Activated T-cell treated with anti-CD3 and anti-CD28 coated beads for 4 hours (primary cell): Measurements from ENCODE around the gene ZNF519.
"Not testable (repeated sequence)": the region's sequence is repeated elsewhere in the genome, so short reads cannot be mapped to it uniquely, and the experiment has no call there.

Experiments
- DNase-seq: peaks from one replicate; pipeline ENCODE4 v3.0.0-alpha.2; 2020

The ZNF519 gene

DNA sequence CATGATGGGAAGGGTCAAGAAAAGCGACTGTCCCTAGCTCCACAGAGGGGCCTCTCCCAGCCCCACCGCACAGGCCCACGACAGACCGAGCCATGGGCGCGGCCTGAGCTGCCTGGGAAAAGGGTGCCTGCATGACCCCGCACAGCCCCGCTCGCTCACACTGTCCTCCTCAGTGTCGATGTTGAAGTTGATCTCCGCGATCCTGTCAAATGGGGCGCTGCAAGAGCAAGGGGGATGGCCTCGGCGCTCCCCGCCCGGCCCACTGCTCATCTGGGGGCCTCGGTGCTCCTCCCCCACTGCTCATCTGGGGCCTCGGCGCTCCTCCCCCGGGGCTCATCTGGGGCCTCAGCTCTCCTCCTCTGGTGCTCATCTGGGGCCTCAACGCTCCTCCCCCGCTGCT lies 14.5 kb upstream of the ZNF519 start:
- not testable (repeated sequence) for DNase-seq

DNA sequence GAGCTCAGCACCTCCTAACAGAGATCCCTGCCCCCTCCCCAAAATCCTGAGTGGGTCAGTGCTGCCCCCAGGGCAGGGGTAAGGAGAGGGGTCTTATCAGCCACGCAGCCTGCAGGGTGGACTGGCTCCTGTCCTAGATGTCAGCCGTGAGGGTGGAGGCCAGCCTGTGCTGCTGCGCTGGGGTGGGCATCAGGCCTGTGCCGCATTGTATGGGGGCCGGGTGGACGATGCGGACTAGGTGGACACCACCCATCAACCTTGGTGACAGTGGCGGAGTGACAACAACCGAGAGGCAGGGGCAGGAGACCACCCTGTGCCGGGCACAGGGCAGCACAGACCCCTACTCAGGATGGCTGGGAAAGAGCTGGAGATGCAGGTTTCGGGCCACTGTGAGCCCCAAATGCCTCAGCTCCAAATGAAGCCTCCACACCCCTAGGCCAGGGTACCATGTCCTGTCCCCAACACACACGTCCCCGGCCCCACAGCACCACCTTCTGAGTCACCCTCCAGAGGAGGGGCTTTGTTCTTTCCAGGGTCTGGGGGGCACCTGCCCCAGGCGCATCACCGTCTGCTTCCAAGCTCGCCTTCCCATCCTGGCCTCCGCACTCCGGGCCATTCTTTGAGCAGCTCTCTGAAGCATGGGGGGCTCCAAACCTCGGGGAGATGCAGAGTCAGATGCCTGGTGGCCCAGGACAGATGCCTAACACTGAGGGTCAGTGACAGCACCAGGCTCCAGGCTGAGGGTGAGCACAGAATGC lies 13.5 kb upstream of the ZNF519 start:
- not testable (repeated sequence) for DNase-seq

DNA sequence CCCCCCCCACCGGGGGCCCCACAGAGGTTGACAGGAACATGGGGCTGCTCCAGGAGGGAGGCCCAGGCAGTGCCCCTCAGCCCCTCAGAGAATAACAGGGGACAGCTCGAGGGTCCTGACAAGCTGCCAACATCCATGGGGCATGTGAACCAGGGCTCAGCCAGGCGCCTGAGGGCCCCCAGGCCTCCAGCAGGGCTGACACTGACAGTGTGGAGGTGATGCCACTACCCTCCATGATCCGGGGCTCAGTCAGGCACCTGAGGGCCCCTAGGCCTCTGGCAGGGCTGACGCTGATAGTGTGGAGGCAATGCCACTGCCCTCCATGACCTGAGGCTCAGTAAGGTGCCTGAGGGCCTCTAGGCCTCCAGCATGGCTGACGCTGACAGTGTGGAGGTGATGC lies 12.8 kb upstream of the ZNF519 start:
- DNase-seq: not testable (repeated sequence)

DNA sequence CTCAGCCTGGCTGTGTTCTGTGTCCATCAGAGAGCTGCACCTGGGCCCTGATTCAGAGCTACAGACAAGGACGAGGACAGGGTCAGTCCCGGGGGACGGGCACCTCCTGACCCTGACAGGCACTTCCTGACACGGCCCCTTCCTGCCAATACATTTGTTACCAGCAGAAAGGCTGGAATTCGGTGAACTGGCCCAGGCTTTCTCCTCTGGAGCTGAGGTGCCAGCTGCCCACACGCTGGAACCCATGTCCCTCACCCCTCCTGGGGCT lies 12.3 kb upstream of the ZNF519 start:
- DNase-seq: no peak

DNA sequence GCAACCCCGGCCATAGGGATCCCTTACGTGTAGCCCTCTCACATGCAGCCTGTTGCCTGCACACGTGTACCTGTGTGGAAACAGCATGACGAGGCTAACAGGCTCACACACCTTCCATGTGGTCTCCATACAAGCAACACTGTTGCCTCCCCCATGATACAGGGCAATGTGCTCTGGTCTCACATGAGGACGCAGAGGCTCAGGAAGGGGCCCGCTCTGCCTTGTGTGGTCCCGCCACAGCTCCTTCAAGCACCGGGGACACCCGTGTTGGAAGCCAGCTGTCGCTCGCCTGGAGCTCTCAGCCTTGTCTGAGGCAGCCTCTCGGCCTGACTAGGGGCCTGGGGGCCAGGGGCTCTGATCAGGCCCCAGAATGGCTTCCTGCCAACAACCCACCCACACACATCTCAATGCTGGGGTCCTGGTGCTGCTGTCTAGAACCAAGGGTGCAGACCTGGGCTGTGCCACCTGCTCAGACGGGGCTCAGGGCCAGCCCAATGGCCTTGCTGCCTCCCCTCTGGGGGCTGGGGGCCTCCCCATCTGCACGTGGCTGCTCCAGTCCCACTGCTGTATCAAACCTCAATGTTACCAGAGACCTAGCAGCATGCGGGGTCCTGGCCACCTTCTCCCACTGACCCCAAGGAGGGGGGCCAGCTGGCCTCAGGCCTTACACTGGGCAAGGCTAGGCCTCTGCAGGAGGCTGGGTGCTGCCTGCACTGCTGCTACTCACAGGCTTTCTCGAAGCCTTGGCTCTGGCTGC lies 11.8 kb upstream of the ZNF519 start:
- DNase-seq: not testable (repeated sequence)

DNA sequence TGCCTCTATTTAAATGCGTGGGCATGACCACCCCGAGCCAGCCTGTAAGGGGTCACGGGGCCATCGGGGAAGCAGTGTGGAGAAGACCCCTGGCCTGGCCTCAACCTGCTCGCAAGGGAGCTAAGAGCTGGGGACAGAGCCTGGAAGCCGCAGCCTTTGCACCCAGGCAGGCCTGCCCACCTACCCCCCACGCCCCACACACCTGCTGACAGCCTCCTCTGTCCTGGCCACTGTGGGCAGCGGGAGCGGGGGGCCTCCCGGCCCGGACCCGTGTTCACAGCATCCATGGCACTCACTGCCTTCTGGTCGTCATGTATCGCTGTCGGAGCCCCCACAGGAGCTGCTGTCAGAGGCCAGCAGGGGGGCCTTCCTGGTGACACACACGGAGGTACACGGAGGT lies 11.2 kb upstream of the ZNF519 start:
- not testable (repeated sequence) for DNase-seq

DNA sequence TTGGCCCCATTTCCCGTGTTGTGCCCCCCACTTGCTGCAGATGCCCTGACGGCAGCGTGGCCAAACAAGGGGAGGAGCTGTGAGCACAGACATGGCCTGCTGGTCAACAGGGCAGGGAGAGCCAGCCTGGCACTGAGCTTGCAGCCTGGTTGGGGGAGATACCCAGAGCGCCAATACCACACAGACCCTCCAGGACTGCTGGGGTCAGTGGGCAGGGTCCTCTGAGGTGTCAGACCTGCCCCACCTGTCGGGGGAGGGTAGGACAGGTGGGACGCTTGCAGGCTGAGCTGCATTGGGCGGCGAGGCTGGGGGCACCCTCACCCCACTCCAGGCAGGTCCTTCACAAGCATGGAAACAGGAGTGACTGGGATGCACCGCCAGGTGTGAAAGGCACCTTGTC lies 9.9 kb upstream of the ZNF519 start:
- not testable (repeated sequence) for DNase-seq

DNA sequence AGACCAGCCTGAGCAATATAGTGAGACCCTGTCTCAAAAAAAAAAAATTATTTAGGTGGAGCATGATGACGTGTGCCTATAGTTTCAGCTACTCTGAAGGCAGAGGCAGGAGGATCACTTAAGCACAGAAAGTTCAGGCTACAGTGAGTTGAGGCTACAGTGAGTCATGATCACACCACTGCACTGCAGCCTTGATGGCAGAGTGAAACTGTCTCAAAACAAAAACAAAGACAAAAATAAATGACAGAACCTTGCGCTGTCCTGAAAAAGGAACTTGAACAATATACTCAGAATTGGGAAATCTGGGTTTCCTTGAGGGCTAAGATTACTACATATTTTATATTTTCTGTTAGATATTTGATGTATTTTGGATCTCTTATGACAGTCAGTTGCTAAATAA lies 7.3 kb upstream of the ZNF519 start:
- not testable (repeated sequence) for DNase-seq

DNA sequence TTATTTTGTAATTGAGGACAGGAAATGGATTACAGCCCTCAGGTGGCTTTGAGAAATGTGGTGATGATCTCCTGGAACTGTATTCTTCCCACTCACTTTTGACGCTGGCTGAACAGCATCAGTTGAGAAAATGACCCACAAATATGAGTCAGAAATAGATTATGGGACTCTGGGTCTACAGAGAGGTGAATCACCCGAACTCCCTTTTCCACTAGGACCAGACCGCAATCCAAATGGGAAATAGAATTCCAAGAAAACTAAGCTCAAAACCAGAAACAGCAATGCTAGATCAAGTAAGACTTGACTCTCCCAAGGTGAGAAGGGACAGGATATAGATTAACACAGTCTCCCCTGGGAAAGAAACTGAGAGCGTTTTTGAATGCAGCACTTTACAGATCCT lies 5.7 kb upstream of the ZNF519 start:
- DNase-seq: not testable (repeated sequence)

DNA sequence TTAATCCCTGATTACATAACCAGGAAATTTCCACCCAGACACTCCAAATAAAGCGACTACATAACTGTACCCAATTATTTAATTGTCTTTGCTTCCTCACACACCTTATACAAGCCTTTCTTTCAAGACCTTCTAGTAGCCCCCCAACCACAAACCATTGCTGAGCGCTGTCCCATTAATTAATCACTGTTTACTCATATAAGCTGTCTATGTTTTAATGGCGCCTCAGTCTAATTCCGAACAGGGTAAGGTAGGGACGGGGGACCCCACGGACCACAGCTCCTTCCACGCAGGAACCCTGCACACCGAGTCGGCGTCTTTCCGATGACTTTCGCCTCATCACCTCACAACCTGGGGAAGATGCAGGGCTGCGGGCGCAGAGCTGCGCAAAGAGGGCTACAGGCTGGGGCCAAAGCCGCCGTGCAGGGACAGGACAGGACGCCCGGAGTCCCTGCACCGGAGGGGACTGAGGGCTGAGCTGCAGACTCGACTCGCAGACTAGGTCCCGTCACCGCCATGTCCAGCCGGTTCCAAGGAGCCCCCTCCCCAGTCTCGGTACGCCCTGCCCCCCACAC lies 452 bp downstream of the ZNF519 start:
- DNase-seq: not testable (repeated sequence)

DNA sequence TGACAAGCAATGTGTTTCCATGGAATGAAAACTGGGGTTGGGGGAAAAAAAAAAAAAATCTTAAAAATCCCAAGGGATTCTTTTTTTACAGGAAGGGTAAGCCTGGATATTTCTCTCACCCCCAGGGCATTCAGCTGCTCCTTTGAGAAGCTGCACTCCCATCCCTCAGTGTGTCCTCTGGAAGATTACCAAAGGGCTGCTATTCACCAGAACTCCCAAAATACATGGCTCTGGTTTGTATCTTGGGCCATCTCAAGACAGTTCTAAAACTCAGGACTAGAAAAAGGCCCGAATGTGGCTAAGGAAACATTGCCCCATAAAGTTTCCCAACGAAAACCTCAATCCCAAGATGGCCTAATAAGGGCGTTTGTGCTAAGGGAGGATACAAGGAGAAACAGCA lies 1.4 kb downstream of the ZNF519 start:
- not testable (repeated sequence) for DNase-seq

DNA sequence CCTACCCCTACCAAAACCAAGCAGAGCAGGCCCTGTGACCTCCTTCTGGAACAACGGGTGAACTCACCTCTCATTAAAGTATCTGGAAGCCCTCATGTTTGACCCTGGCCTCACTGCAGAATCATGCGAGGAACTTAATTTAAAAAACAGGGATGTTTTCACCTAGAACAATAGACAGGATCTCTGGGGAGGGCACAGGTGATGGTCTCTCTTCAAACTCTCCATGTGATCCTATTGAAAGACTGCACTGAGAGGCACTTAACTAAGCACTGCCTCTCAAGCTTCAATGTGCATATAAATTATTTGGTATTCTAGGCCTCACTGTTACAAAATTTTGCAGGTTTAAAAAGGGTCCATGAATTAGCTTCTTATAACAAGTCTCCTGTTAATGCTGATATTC lies 7.5 kb downstream of the ZNF519 start:
- no peak for DNase-seq

DNA sequence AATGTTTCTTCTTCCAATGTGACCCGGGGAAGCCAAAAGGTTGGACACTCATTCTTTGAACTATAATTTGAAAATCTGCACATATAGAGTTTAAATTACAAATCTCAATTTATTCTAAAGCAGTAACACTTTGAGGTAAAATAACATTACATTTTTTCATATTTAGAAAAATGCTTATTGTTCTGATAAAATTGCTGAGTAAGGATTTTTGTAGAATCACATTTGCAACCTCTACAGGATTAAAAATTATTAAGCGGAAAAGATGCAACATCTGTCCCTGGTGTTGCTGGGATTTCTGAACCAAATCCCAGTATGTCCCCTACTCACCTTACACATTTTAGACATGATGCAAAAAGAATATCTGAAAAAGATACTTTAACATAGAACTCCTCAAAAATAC lies 10.1 kb downstream of the ZNF519 start:
- no peak for DNase-seq

DNA sequence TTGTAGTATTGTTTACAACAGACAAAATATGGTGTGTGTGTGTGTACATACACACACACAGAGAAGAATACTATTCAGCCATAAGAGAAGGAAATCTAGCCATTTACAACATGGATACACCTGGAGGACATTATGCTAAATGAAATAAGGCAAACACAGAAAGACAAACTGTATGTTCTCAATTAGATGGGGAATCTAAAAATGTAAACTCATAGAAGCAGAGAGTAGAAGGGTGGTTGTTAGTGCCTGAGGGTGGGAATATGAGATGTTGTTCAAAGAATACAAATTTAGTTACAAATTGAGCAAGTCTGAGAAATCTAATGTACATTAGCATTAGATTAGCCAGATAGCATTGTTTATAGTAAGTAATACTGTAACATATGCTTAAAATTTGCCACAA lies 11.3 kb downstream of the ZNF519 start:
- DNase-seq: no peak

DNA sequence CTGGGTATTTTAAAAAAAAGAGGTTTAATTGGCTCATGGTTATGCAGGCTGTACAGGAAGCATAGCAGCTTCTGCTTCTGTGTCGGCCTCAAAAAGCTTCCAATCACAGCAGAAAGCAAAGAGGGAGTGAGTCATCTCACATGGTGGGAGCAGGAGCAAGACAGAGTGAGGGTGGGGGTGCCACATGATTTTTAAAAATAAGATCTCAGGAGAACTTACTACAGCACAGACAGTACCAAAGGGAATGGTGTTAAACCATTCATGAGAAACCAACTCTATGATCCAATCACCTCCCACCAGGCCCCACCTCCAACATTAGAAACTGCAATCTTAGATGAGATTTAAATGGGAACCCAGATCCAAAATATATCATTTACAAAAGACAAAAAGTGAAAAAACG lies 14.6 kb downstream of the ZNF519 start:
- DNase-seq: no peak

DNA sequence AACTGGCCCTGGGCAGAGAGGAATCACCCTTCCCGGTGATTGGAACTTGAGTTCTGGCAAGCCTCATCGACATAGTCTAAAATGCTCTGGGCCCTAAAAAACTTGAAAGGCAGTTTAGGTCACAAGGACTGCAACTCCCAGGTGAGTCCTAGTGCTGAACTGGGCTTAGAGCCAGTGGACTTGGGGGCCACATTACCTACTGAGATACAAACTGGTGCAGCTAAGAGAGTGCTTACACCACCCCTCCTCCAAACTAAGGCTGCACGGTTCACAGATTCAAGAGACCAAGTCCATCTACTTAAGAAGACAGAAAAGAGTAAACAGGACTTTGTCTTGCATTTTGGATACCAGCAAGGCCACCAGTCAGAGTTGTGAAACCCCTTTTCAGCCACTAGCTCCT lies 25.3 kb downstream of the ZNF519 start:
- no peak for DNase-seq

DNA sequence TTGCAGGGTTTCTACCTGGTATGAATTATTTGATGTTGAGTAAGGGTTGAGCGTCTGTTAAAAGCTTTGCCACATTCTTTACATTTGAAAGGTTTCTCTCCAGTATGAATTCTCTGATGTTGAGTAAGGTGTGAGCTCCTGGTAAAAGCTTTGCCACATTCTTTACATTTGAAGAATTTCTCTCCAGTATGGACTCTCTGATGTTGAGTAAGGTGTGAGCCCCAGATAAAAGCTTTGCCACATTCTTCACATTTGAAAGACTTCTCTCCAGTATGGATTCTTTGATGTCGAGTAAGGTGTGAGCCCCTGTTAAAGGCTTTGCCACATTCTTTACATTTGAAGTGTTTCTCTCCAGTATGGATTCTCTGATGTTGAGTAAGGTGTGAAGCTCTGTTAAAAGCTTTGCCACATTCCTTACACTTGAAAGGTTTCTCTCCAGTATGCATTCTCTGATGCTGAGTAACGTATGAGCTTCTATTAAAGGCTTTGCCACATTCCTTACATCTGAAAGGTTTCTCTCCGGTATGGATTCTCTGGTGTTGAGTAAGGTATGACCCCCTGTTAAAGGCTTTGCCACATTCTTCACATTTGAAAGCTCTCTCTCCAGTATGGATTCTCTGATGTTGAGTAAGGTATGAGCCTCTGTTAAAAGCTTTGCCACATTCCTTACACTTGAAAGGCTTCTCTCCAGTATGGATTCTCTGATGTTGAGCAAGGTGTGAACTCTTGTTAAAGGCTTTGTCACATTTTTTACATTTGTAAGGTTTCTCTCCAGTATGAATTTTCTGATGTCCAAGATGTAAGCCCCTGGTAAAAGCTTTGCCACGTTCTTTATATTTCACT lies 27.1 kb downstream of the ZNF519 start:
- DNase-seq: no peak

DNA sequence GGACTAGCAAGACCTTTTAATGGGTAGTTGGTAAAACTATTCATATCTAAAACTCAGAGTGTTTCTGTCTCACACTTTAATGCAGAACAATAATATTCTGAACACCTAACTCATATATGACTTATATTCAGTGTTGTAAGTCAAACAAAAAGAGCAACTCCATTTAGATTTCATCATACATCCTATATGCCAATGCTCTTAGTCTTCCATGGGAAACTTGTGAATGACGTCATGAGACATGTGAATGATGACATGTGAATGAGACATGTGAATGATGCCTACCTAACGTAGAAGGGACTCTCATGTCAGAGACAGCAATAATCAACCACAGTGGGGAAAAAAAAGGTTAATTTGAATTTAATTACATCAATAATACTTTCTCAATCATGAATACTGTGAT lies 28.0 kb downstream of the ZNF519 start:
- no peak for DNase-seq

DNA sequence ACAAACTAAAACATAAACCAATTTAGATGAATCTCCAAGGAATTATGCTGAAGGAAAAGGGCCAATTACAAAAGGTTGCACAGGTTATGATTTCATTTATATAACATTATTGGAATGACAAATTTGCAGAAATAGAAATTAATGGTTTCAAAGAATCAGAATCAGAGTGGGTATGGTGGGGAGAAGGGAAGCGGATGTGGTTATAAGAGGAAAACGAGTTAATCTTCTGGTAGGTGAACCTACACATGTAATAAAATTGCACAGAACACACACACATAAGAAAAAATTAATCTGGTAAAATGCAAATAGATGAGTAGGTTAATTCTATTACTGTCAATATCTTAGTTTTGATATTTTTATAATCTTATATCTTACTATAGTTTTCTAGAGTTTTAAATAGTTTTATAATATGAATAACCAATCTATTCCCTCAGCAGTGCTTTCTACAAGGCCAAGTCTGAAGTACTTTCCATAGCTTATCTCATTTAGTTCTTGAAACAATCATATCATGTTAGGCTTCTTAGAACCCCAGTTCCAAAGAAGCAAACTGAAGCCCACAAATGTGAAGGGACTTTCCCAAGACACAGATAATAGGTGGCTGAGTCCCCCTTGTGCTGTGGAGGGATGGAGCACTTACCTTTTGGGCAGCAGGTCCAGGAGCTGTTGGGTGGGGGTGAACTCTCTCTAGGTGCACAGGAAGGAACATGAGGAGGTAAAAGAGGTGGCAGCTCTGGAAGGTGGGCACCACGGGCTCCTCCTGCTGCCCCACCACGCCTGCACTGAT lies 31.5 kb downstream of the ZNF519 start:
- DNase-seq: no peak

DNA sequence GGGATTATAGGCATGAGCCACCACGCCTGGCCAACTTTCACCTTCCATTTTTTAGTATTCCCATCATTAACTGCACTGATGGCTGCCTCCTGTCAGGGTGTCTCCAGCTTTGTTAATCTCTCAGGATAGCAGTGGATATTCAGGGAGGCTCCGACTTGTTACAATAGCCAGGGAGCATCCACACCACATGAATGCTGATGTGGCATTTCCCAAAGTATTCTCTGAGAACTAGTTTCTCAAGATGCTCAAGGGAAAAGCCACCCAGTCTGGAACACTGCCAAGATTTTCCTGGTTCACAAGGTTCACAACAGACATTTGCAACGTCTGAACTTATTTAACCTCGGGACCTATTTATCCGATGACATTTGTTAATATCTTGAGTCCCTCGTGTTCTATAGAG lies 33.8 kb downstream of the ZNF519 start:
- DNase-seq: no peak

DNA sequence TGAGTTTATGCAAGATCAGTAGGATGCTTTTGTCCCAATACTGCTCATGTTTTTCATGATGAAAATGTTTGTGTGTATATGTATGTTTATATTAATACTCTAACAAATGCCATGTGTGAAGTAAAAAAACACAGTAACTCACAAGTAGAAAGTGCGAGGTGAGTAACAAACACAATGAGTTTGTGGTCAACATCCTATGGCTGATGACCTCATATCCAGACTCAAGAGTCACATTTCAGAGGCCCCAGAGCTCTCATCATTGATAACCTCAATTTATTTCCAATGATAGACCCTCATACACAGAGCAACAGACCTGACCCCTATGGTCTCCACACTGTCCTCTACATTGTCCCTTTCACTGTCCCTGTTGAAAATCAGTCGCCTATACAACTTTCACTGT lies 34.5 kb downstream of the ZNF519 start:
- DNase-seq: no peak

DNA sequence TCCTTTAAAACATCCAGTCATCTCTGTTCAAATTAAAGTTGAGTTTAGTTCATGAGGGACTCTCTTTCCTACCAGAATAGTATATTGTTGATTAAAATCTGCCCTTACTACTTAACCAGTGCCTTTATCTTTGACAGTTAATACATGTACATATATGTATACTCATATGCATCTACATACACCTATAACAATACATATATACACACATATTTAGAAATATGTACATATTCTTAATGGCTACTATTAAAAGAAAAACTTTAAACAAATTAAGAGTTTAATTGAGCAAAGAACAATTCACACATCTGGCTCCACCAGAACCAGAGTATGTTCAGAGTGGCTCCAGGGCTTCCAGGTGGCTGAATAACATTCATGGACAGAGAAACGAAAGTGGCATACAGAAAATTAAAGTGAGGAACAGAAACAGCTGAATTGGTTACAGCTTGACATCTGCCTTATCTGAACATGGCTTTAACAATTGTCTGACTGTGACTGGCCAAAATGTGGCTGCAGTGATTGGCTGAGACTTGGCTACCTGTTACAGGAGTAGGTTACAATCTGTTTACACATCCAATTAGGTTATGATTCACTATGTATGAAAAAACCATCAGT lies 38.8 kb downstream of the ZNF519 start:
- no peak for DNase-seq
